HG02623 (cell line): Measurements from ENCODE around the gene SEC16A.

Source experiments
- ATAC-seq: cut with Tn5 transposase; IDR thresholded peaks from one replicate; pipeline ENCODE4 v1.9.1; 2021; ENCODE audit warnings: moderate library complexity; ENCODE audit not compliant: unreplicated experiment

The SEC16A gene

DNA sequence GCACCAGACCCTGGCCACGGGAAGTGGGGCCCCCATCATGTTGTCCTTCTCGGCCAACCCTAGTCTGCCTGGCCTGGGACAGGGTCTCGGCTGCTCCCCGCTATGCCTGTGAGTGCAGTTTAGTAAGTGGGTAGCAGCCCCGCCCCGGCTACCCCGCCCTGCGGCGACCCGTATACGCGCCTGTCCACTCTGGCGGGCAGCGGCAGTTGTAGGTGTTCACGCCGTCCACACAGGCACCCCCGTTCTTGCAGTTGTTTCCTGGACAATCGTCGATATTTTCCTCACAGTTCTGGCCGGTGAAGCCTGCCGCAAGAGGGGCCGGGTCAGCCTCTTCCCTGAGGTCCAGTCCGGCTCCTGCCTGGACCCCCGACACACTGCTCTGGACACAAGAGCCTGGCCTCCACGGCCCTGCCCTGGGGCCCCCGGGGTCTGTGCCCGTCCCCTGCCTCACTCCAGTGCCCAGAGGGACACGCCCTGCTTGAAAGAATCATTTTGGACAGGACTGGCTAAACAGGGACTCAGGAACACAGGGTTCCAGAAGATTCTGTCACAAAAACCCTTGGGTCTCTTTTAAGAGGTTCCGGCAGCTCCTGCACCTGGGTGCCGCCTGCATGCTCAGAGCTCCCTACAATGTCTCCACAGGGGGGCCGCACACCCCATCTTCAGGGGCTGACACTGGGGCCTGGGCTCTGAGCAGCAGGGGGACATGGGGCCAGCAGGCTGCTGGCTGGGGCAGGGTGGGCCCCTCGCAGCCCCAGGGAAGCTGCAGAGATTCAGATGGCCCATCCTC is 36.6 kb upstream of the SEC16A start:
- no peak for ATAC-seq

DNA sequence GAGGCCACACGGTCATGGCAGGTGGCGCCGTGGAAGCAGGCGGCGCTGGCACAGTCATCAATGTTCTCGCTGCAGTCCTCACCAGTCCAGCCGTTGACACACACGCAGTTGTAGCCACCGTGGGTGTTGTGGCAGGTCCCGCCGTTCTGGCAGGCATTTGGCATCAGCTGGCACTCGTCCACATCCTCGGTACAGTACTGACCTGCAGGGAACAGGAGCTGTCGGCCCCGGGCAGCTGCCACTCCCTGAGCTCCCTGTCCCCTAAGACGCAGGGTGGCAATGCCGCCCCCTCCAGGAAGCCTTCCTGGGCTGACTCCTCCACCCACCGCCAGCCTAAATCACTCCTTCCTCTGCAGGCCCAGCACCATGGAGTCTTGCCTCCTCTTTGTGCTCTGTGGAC is 35.8 kb upstream of the SEC16A start:
- no peak for ATAC-seq

DNA sequence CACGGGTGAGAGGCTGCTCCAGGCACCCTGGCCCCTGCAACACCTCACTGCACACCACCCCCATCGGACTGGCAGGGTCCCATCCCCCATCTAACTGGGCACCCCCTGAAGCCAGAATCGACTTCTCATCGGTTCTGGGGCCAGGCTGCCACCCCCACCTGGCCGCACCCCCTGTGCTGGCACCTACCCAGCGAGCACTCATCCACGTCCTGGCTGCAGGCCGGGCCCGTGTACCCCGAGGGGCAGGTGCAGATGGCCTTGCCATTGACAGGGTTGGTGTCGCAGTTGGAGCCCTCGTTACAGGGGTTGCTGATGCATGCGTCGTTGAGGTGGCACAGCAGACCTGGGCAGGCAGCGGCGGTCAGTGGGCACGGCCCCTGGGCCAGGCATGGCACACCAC is 35.1 kb upstream of the SEC16A start:
- no peak for ATAC-seq

DNA sequence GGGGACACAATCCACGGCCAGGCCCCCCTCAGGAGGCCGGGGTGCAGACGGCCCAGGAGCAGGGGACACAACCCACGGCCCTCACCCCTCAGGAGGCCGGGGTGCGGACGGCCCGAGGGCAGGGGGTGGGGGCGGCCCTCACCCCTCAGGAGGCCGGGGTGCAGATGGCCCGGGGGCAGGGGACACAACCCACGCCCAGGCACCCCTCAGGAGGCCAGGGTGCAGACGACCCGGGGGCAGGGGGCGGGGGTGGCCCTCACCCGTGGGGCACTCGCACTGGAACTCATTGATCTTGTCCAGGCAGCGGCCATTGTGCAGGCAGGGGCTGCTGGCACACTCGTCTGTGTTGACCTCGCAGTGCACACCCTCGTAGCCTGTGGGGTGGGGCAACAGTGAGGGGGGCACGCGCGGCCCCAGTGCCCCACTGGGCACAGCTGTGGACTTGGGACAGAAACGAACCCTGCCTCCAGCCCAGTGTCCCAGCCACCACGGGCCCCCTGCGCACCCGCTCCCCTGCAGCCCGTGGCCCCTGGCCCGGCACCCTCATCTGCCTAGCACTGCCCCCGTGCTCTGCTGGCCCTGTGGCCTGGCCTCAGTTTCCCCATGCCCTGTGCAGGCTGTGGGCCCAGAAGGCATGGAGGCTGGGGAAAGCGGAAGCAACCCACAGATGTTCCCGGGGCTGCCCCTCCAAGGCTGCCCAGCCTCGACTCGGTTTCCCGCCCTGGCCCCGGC is 34.3 kb upstream of the SEC16A start:
- no peak for ATAC-seq

DNA sequence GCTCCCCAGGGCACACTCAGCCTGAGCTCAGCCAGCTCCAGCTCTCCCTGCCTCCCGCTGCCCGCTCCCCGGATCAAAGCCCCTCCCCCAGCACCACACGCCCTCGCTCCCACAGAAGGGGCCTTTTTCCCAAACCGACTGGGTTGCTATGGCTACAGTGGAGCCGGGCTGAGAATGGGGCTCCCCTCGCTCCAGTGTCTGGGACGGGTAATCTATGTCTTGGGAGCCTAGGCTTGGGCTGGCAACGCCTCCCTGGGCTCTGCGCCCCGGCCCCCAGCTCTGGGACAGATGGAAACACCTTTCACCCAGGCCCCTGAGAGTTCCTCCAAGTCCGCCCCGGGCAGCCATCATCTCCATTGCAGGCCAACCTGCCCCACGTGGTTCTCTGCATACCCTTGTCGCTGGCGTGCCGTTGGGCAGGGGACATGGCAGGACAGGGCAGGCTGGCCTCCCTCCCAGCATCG is 33.4 kb upstream of the SEC16A start:
- ATAC-seq = no peak

DNA sequence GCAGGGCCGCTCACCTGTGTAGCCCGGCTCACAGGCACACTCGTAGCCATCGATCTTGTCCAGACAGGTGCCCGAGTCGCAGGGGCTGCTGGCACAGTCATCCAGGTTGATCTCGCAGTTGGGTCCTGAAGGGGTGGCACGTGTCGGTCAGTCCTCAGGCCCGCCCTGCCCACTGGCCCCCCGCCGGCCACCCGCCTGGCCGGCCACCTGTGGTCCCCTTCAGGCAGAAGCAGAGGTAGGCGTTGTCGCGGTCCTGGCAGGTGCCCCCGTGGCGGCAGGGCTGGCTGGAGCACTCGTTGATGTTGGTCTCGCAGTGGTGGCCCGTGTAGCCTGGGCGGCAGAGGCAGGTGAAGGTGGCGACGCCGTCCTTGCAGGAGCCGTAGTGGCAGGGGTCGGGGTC is 32.4 kb upstream of the SEC16A start:
- no peak for ATAC-seq

DNA sequence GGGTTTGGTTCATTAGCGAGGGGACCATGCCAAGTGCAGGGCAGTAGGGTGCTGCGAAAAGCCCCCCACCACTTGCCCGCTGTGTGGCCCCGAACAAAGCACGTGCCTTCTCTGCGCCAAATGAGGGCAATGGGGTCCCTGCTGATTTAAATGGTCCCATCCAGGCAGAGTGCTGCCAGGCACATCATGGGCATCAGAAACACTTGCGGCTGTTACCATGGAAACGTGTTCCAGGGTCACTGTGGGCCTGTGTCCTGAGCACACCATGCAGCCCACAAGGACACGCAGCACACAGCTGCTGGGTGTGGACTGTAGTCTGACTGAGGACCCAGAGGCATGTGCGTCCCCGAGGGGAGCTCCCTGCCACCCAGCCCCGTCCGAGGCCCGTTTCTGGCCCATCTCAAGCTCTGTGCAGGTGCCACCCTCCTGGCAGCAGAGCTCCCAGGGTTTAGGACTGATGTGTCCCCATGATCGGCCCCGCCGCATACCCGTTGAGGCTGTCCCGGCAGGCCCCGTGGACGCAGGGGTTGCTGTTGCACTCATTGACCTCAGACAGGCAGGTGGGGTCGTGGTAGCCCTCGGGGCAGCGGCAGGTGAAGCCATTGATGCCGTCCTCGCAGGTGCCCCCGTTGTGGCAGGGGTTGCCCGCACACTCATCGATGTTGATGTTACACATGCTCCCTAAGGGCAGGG is 31.3 kb upstream of the SEC16A start:
- no peak for ATAC-seq

DNA sequence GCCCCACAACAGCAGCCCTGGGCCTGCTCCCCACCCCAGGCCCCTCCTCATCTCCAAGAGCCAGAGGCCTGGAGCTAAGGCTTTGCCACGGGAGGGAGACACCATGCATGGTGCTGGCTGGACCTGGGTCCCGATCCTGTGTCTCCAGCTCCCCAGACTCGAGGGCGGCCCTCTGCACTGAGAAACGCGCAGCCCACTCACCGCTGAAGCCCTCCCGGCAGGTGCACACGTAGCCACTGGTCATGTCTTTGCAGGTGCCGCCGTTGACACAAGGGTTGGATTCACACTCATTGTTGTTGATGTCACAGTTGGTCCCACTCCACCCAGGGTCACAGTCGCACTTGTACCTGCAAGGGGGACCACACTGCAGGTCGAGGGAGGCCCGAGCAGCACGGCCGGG is 30.4 kb upstream of the SEC16A start:
- ATAC-seq = no peak

DNA sequence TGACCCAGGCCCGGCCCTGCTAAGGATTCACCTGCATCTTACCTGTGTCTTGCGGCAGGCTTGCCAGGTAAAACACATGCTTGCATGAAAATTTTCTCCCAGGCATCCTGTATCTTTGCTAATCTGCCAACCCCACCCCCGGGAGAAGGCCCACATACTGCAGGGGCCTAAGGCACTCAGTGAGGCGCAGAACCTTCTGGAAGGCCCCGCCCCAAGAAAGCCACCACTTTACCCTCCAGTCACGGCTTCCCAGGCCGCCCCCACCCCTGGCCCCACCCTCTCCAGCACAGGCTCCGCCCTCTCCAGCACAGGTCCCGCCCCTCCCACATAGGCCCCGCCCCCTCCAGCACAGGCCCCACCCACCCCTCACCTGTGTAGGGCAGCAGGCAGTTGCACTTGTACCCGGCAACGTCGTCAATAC is 29.8 kb upstream of the SEC16A start:
- ATAC-seq = no peak

DNA sequence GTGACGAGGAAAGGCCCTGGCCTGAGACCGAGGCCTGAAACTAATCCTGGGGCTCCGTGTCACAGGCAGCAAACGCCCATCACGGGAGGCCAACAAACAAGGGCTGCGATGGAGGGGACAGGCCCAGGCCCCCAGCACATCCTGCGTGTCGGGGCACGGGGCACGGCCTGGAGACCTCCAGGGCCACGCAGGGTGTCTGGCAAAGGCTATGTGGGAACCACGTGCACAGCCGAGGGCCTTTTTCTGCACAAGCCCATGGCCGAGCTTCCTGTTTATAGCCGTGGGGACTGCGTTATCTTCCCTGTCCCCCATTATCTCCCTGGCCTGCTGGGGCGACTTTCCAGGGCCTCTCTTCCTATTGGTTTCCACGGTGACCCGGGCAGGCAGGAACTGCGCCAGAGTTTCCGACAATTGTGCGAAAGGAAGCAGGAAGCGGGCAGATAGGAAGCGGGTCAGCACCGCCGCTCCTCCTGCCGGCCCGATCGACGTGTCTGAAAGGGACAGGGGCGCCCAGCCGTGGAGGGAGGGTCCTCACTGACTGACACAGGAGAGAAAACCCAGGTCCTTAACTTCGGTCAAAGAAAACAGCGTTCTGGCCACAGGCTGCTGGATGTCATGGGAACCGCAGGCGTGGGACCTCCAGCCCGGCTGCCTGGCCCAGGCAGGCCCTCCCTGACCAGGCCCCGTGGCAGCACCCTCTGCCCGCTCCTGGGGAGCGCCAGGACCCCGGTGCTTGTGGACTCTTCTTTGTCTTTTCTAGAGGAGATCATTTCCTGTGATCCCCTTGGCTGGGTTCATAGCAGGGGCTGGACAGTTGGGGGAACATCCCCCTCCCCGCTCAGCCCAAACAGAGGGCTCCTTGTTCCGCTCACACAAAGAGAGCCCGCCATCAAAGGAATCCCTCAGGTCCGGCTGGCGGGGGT is 29.1 kb upstream of the SEC16A start:
- ATAC-seq = no peak

DNA sequence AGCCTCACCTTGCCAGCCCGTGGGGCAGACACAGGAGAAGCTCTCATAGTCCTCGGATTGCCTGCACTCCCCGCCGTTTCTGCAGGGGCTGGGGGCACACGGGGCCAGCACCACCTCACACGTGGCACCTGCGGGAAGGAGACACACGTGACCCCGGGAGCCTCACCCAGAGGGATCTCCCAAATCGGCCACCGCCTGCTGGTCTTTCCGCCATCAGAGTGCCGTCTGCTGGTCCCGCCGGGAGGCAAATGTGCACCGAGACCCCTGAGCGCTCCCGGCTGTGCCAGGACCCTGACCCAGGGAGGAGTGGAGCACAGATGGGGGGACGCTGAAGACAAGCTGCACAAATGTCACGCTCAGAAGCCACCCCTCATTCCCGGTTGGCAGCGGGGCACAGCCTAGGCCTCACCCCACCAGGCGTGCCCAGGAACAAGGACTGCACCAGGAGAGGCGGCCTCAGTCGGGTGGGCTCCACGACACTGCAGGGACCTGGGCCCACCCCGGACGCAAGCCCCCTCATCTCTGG is 28.4 kb upstream of the SEC16A start:
- no peak for ATAC-seq

DNA sequence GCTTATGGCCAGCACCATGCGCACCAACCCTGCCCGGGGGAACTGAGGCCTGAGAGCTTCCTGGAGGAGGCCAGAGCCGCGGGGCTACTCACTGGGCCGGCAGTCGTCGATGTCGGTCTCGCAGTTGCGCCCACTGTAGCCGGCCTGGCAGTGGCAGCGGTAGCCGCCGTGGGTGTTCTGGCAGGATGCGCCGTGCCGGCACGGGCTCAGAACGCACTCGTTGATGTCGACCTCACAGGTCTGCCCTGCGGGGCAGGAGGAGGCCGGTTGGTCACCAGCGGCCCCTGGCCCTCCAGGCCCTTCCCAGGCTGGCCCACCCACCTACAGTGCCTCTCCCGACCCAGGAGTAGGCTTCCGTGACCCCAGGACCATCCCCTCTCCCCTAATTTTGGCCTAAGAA is 27.7 kb upstream of the SEC16A start:
- ATAC-seq = no peak

DNA sequence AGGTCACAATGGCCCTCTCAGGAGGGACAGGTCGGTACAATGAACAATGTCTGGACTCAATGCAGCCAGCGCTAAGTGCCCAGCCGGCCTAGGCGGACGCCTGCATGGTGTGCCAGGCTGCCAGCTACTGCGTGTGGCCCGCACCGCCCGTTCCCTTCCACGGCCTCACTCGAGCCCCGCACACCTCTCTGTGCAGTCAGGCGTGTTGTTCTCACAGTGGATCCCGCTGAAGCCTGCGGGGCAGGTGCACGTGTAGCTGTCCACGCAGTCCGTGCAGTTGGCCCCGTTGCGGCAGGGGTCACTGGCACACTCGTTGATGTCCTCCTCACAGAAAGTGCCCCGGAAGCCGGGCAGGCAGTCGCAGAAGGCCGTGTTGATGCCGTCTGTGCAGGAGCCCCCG is 26.7 kb upstream of the SEC16A start:
- ATAC-seq = no peak

DNA sequence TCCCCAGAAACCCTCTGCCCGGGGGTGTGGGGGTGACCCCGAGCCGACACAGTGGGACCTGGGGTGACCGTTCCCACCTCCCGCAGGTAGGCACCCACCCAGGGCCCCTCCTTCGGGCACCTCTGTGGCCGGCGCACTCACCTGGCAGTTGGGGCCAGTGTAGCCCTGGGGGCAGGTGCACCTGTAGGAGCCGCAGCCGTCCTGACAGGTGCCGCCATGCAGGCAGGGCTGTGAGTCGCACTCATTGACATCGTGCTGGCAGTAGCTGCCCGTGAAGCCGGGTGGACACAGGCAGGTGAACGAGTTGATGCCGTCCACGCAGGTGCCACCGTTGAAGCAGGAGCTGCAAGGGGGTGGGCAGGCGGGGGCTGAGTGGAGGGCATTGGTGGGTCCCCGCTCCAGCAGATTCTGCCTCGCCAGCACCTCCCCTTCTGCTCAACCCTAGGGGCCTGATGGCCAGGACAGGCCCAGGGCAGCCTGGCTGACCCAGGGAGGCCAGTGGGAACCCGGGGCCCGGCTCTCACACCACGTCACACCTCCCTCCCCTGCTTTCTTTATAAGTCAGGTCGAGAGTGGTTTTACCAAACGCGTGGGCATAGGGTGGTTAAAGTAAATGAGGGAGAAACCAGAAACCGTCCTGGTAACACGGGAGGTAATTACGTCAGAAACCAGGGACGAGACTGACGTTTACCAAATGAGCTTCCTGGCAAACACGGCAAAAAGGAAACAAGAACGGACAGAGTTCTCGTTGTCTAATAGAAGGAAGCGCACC is 26.1 kb upstream of the SEC16A start:
- ATAC-seq = no peak

DNA sequence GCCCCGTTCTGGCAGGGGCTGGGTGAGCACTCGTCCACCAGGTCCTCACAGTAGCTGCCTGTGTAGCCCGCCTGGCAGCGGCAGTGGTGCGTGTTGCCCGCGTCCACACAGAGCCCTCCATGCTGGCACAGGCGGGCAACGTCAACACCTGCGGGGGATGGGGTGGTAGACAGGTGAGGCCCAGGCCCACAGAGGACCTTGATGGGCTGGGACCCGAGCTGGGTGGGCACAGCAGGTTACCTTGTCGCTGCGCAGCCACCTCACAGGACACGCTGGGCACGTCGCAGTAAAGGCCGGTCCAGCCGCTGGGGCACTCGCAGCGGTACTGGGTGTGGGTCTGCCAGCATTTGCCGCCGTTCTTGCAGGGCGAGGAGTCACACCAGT is 25.1 kb upstream of the SEC16A start:
- ATAC-seq = no peak

DNA sequence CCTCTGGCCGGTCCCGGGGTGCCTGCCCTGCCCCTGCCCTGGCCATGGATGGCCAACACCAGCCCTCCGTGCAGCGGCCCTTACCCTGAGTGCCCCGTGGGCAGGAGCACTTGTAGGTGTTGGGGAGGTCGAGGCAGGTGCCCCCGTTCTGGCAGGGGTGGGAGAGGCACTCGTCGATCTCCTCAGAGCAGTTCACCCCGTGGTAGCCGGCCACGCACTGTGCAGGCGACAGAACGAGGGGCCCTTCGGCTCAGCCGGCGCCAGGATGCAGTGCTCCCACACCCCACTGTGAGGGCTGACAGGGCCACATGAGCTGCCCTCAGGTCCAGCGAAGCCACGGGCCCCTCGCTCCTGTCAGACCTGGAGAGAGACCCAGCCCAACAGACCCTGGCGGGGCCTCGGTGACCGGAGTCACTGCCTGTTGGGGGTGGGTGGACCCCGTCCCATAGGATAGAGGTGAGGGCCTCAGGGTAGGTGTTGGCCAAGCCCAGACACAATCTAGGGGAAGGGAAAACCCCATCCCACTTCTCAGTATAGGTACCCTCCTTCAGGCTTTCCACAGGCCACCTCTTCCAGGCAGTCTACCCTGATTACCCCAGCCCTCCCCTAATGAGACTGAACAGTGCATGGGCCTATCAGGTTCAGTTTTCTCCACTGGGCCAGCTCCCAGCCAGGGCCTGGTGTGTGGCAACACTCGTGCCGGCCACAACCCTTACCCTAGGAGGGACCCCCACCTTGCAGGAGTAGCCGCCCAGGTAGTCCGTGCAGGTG is 24.6 kb upstream of the SEC16A start:
- ATAC-seq = no peak

DNA sequence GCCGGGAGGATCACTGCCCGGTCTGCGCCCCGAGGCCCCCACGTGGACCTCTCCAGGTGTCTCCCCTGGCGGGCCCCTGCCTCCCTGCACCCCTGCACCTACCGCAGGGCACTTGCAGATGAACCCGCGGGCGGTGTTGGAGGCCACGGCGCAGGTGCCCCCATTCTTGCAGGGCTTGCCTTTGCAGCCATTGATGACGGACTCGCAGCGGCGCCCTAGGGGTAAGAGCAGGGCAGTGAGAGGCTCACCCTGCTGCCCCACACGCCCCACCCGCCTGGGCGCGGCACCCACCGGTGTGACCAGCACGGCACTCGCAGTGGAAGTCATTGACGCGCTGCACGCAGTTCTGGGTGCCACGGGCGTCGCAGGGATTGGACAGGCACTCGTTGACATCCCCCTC is 23.6 kb upstream of the SEC16A start:
- no peak for ATAC-seq

DNA sequence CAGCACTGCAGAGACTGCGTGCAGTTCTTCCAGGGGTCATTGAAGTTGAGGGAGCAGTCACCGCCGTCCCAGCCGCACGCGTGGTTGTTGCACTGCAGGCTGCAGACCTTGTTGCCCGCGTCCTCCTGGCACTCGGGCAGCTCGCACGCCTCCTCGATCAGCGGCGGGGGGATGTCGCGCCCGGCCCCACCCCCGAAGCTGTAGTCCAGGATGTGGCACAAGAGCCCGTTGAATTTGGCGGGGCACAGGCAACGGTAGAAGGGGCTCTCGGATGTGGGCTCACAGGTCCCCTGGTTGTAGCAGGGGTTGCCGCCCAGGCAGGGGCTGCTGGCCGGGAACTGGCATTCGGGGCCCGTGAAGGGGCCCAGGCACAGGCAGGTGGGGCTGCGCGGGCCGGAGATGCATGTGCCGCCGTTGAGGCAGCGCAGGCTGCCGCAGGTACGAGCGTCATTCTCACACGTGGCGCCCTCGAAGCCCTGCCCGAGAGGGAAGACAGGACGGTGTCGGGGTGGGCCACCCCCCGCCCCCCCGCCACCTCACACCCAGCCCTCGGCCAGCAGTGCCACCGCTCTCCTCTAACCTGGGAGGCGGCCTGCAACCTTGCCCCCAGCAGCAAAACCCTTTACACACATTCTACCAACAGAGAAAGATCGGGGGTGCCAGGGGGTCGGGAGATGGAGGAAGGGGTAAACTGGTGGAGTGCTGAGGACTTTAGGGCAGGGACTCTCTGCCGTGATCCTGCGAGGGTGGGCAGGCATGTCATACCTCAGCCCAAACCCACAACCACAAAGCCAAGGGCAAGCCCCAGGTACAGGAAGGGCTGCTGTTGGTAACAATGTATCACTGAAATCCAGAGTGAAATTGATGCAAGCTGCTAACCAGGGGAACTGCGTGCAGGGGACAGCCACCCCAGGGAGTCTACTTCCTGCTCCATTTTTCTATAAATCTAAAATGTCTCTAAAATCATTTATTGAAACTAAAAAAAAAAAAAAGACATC is 22.9 kb upstream of the SEC16A start:
- ATAC-seq = no peak
